HEK293T (cell line): ENCODE results near the gene UBE2K.

Source experiments
- BHLHE40 ChIP-seq: fragments of 450-650 bp; IDR thresholded peaks from 2 replicates; pipeline ENCODE4 v1.6.1; 2016; ENCODE audit warnings: mild to moderate bottlenecking, moderate library complexity, borderline replicate concordance
- ELF4 ChIP-seq: fragments of 450-650 bp; IDR thresholded peaks from 2 replicates; pipeline ENCODE4 v1.6.1; 2017; ENCODE audit warnings: antibody characterized with exemption
- TARDBP ChIP-seq: fragments of 450-650 bp; IDR thresholded peaks from 2 replicates; pipeline ENCODE4 v1.6.1; 2016

- TF ChIP-seq BHLHE40 (no peak), ELF4 (no peak), TARDBP (no peak)
Measured at GRCh38 chr4:39697740-39698423, at the start of gene UBE2K.
